DMS114 treated with DMSO at 0.1 percent for 48 hours (cell line): ENCODE data around the gene PLAC9.
"Not testable (repeated sequence)": the region's sequence is repeated elsewhere in the genome, so short reads cannot be mapped to it uniquely, and the experiment has no call there.

Experiments used
- DNase-seq: peaks from one replicate; lab custom pipeline; 2025; ENCODE audit not compliant: unreplicated experiment; lab: John Stamatoyannopoulos, UW

PLAC9 gene

GRCh38 chr10:80137920-80138319 lies 5.4 kb downstream of the PLAC9 start:
- no peak for DNase-seq

GRCh38 chr10:80139265-80139664 lies 6.7 kb downstream of the PLAC9 start:
- DNase-seq, result no peak

- no peak for DNase-seq
Measured at GRCh38 chr10:80140251-80140650, 7.7 kb downstream of the PLAC9 start.

- DNase-seq, result no peak
Measured at GRCh38 chr10:80141696-80142460, 9.3 kb downstream of the PLAC9 start.

DNA sequence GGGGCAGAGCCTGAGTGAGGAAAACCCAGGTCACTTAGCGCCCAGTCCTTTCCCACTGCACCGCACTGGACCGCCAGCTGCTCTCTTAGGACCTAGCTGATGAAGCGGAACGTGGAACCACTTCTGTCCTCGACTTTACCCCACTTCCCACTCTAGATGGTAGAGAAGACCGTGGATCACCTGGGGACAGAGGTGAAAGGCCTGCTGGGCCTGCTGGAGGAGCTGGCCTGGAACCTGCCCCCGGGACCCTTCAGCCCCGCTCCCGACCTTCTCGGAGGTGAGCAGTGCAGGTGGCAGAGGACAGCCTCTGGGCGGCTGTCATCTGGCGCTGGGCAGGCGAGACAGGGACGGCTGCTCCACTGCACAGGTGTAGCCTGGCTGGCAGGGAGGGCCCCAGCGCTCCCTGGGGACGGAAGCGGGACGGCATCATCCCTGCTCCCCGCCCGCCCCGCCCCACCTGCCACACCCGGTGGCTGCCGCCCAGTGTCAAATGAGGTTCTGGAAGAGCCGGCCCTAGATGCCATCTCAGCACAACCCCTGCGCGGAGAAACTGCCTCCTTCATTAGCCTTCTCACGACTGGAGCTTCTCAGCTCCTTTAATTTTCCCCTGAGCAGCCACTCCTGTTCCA lies 11.7 kb downstream of the PLAC9 start:
- DNase-seq, result no peak

DNA sequence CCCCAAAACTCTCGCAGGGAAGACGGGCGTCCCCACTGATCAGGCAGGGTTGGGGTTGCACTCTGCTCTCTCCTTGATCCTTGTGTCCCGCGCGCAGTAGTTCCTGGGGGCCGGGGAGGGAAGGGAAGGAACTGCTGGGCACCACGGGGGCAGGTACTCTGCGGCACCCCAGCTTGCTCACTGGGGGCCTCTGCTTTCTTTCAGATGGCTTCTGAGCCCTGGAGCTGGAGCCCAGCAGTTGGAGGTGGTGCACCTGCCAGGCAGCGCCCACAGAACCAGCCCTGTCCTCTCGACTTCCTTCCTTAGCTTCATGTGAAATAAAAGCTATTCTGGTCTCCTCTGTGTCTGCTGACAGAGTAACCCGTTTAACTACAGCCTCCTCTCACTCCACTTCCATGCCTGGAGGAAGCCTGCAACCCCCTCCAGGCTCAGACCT lies 12.2 kb downstream of the PLAC9 start:
- DNase-seq, result no peak

DNA sequence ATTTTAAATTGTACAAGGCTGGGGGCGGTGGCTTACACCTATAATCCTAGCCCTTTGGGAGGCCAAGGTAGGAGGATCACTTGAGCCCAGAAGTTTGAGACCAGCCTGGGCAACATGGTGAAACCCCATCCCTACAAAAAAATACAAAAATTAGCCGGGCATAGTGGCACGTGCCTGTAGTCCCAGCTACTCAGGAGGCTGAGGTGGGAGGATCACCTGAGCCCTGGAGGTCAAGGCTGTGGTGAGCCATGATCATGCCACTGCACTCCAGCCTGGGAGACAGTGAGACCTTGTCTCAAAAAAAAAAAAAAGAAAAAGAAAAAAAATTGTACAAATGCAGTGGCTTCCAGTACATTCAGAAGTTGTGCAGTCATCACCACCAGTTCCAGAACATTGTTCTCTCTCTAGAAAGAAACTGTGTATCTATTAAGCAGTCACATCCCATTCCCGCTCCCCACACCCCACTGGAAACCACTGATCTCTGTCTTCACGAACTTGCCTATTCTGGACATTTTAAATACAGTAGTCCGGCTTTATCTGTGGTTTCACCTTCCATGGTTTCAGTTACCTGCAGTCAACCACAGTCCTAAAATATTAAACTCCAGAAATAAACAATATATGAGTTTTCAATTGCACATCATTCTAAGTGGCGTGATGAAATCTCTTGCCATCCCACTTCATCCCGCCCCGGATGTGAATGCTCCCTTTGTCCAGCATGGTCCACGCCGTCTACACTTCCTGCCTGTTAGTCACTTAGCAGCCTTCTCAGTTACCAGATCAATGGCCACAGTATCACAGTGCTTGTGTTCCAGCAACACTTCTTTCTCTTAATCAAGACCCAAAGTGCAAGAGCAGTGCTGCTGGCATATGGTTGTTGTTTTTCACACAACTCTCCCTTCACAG lies 13.1 kb downstream of the PLAC9 start:
- not testable (repeated sequence) for DNase-seq

- no peak for DNase-seq
Measured at GRCh38 chr10:80146918-80147317, 14.4 kb downstream of the PLAC9 start.

DNA sequence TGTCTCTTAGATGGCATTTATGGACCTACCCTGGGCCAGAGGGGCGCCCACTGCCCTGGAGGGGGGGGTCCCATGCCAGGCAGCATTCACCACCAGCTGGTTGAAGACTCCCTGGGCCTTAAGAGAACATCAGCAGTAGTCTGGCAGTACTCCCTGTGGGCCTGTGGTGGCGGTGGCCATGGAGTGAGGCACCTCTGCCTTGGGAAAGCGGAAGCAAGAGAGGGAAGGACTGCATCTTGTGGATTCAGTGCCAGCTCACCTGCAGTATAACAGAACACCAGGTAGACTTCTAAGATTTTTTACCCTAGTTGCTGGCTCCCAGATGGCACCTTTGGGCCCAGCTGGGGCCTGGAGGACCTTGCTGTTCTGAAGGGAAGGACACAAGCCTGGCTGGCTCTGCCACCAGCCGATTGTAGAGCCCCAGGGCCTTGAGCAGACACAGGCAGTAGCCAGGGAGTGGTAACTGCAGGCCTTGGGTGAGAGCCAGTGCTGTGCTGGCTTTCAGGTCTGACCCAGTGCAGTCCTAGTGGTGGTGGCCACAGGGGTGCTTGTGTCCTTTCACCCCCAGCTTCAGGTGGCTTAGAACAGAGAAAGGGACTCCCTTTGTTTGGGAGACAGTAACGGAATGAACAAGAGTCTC lies 15.8 kb downstream of the PLAC9 start:
- no peak for DNase-seq

GRCh38 chr10:80149123-80149522 lies 16.6 kb downstream of the PLAC9 start:
- DNase-seq, result no peak

DNA sequence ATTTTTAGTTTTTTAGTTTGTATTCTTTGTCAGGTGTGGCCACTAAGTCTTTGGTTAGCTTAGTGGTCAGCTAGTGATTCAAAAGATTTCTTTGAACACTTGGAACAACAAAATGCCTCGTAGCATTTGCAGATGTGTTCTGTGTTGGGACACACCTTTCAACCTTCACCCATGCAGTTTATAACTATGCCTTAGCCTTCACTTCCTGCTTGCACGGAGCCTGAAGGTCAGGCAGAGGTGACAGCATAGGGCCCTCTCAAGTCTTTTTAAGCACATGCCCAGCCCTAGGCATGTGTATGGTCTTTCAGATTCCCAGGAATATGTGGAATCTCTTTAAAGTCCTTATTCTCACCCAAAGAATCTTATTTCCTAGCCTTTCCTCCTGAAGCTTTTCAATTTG lies 17.6 kb downstream of the PLAC9 start:
- no peak for DNase-seq

DNA sequence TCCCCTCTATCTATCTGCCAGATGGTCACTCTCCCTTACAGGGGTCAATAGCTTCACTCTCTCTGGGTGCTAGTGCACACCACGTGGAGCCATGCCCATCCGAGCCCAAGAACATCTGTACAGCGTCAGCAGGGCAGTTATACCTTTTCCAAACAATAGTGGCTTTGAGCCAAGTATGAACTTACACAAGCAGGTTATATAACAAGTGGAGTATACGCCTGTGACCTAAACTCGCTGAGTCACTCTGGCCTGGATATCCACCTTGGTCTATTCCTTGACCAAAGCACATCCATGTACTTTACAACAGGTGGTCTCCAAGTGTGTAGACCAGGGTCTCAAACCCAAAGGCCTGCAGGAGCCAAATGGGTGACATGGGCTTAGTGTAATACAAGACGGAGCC lies 20.3 kb downstream of the PLAC9 start:
- DNase-seq, result no peak

DNA sequence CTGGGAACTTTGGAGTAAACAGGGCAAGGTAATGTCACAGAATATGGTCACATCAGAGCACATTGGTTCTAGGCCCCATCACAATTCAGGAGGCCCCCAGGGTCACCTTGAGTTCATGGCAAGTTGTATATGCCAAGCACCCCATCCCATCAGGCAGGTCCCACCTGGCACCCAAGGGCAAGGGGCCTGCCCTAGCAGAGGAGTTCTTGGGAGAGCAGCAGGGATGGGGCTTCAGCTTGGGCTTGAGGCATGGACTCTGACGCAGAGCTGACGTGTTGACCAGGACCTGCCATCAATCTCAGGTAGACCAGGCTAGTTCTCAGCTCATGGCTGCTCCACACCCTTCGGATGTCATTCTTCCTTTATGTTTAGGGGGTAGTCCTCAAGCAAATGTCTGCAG lies 20.9 kb downstream of the PLAC9 start:
- DNase-seq, result no peak

DNA sequence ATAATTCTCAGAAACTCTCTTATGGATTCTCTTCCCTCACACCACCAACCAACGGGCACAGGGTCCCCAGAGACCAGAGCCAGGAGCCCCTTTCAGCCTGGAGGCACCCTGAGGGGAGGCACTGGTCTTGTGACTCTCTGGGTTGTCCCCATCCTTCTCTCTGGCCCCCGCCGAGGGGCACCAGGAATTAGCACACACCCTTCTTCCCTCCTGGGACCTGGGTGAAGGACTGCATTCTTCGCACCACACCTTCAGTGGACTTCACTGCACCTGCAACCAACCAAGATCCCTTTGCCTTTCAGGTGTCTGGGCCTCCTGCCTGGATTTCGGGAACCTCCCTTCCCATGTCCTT lies 22.1 kb downstream of the PLAC9 start:
- DNase-seq, result no peak

GRCh38 chr10:80154978-80155695 lies 22.6 kb downstream of the PLAC9 start:
- DNase-seq, result no peak

GRCh38 chr10:80155696-80156215 lies 23.2 kb downstream of the PLAC9 start:
- no peak for DNase-seq

DNA sequence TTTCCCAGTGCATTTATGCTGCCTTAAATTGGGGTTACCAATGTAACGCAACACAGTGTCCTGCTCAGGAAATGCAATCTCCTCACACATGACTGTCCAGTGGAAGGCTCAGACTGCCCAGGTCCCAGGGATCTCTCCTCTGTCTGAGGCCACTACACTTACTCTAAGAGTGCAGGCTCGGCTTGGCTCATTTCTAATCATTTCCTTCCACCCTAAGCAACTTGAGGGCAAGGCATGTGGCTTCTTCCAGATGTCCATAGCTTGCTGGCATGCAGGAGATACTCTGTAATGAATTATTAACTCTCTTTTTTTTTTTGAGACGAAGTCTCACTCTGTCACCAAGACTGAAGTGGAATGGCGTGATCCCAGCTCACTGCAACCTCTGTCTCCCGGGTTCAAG lies 23.7 kb downstream of the PLAC9 start:
- DNase-seq, result no peak

DNA sequence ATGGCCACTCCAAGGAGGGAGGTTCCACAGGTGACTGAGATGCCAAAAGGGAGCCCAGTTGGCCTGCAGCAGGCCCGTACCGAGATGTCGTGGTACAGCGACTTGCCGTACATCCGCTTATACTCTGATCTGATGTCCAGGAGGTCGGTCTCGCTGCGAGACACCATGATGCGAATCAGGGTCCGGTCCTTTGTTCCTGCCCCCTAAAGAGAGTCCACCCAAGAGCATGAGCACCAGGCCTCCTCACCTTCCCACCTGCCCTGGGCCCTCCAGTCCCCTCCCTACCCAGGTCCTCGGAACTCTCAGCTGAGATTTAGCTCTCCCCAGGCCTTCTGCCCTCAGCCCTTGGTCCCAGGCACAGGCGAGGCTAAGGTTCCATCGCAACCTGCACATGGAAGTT lies 25.0 kb downstream of the PLAC9 start:
- DNase-seq, result no peak

DNA sequence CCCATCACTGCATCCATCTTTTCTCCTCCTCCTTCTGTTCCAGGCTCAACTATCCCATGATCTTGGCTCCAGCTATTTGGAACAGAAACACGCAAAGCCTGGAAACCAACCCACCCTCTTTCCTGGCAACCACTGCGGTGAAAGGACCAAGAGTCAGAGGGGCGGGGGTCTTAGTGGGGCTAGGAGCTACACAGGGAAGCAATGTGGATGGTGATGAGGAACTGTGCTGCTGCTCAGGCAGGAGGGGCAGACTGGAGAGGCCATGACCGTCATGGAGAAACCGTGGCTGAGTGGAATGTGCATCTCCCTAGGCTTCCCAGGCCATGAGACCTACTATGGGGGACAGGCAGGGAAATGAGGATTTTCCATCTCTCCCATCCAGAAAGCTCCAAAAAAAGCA lies 25.6 kb downstream of the PLAC9 start:
- no peak for DNase-seq

DNA sequence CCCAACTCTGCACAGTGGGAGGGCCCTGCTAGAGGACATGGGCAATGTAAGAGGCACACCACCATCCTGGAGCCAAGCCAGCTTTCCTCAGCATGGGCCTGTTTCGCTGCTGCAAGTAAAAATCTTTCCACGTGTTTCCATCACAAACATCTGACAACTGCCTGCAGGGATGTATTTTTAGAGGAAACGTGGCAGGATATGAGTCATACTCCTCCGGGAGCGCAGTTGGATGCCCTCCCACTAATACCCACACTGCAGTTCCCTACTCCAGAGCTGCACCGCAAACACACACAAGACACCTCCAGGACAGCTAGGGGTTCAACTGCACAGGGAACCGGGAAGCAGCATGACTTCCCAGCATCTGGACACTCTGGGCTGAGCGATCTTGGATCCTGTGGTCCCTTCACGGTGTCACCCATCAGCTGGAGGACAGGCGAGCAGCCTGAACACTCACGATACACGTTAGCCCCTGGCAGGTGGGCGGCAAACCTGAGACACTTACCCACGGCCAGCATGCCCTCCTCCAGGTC lies 26.1 kb downstream of the PLAC9 start:
- no peak for DNase-seq
